Natural killer cell (primary cell): ENCODE data around the gene SH2D7. TPM values are rescaled to one million over a fixed set of nuclear protein-coding genes. Genes with fewer than 3 reads are reported as not detected.

Experiments
- ATAC-seq, 3 donors: fragments of 150-1000 bp in 2 of 3; fragments of 200-7000 bp in 1 of 3; cut with Tn5 transposase; 1 replicate in 1 of 3; 2 replicates in 2 of 3; pipeline ENCODE4 v1.10.0; 2021; ENCODE audit warnings: mild to moderate bottlenecking in 2 of 3, moderate library complexity in 2 of 3
- DNase-seq, 2 donors: peaks; one replicate each; pipeline versions ENCODE4 v3.0.0 to v3.0.0-alpha.2; 2013 to 2021; ENCODE audit warnings: mixed read lengths in 1 of 2
- H3K27ac ChIP-seq: one replicate; pipeline ENCODE4 v1.5.1; 2013; ENCODE audit warnings: mild to moderate bottlenecking, low read length
- H3K27me3 ChIP-seq: one replicate; pipeline ENCODE4 v1.6.1; 2013; ENCODE audit warnings: low read length; ENCODE audit not compliant: control insufficient read depth, insufficient read depth
- H3K36me3 ChIP-seq: one replicate; pipeline ENCODE4 v1.6.1; 2013; ENCODE audit warnings: low read length; ENCODE audit not compliant: control insufficient read depth, insufficient read depth
- H3K4me1 ChIP-seq: one replicate; pipeline ENCODE4 v1.6.1; 2013; ENCODE audit warnings: low read length; ENCODE audit not compliant: control insufficient read depth, insufficient read depth
- H3K4me3 ChIP-seq: one replicate; pipeline ENCODE4 v1.5.1; 2013; ENCODE audit warnings: low read length
- H3K9me3 ChIP-seq: one replicate; pipeline ENCODE4 v1.6.1; 2013; ENCODE audit warnings: low read length; ENCODE audit not compliant: control insufficient read depth, insufficient read depth
- H3K27ac Mint-ChIP-seq, 2 donors: one replicate each; pipeline ENCODE4 v1.8.0; 2022; ENCODE audit warnings: mild to moderate bottlenecking in 2 of 2, mixed read lengths in 2 of 2, moderate library complexity in 1 of 2
- H3K27me3 Mint-ChIP-seq, 2 donors: one replicate each; pipeline ENCODE4 v1.8.0; 2022; ENCODE audit warnings: low read depth in 2 of 2, mixed read lengths in 2 of 2
- H3K36me3 Mint-ChIP-seq: one replicate; pipeline ENCODE4 v1.8.0; 2022; ENCODE audit warnings: mixed read lengths
- H3K4me1 Mint-ChIP-seq, 2 donors: one replicate each; pipeline ENCODE4 v1.8.0; 2022; ENCODE audit warnings: mixed read lengths in 2 of 2
- H3K4me3 Mint-ChIP-seq: one replicate; pipeline ENCODE4 v1.8.0; 2022; ENCODE audit warnings: mild to moderate bottlenecking, moderate library complexity, mixed read lengths
- H3K9me3 Mint-ChIP-seq, 2 donors: one replicate each; pipeline ENCODE4 v1.8.0; 2022; ENCODE audit warnings: mixed read lengths in 2 of 2
- WGBS: methylation state at CpG from one replicate; pipeline ENCODE4 v1.1.7; 2013; ENCODE audit warnings: missing lambda C conversion rate; ENCODE audit not compliant: insufficient coverage; 5-methylcytosine and 5-hydroxymethylcytosine counted together
- intact Hi-C: fragments of 100-400 bp; cut with micrococcal nuclease; formaldehyde crosslinking; loops from one replicate; pipeline ENCODE4 v1.14.2; 2022
- total RNA-seq, 4 donors: library from RNA; stranded (reverse); fragments of 120-200 nt in 1 of 4; gene quantifications; one replicate each; pipeline versions ENCODE4 v1.2.3 to v1.2.4, GENCODE V29; 2013 to 2022
- TF ChIP-seq, protein P1 (sequence below): fragments of 200-600 bp; IDR thresholded peaks from one replicate; pipeline ENCODE4 v1.8.0; 2022; ENCODE audit warnings: antibody characterized with exemption

SH2D7 gene
- total RNA-seq, 3 donors from 2014 or later (not counting 1 experiment from before 2014, with no cell fraction given), result not detected

- peak in 1 of 2 donors; percentile 45 for DNase-seq
- H3K36me3 ChIP-seq, result no peaks in the 10 kb centered on the region
- no peak for ATAC-seq
- intact Hi-C loops, result loop anchor here (5.0 kb wide), 1 partner anchor 112 kb away; no protein-coding TSS in a partner anchor
- no peak overlapping the region for H3K27ac ChIP-seq
- H3K4me1 ChIP-seq, result peaks cover 13% of the 10 kb centered on the region
- peak overlapping the region; percentile 85 for H3K4me3 Mint-ChIP-seq
- H3K4me1 Mint-ChIP-seq, result peaks cover 5 to 24% of the 10 kb centered on the region in 2 donors
- no peak overlapping the region for H3K4me3 ChIP-seq
- TF ChIP-seq, protein P1, sequence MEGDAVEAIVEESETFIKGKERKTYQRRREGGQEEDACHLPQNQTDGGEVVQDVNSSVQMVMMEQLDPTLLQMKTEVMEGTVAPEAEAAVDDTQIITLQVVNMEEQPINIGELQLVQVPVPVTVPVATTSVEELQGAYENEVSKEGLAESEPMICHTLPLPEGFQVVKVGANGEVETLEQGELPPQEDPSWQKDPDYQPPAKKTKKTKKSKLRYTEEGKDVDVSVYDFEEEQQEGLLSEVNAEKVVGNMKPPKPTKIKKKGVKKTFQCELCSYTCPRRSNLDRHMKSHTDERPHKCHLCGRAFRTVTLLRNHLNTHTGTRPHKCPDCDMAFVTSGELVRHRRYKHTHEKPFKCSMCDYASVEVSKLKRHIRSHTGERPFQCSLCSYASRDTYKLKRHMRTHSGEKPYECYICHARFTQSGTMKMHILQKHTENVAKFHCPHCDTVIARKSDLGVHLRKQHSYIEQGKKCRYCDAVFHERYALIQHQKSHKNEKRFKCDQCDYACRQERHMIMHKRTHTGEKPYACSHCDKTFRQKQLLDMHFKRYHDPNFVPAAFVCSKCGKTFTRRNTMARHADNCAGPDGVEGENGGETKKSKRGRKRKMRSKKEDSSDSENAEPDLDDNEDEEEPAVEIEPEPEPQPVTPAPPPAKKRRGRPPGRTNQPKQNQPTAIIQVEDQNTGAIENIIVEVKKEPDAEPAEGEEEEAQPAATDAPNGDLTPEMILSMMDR, result no peak
- no peaks in the 10 kb centered on the region for H3K36me3 Mint-ChIP-seq
- H3K9me3 ChIP-seq, result no peaks in the 10 kb centered on the region
- H3K9me3 Mint-ChIP-seq, result no peaks in the 10 kb centered on the region
- H3K27ac Mint-ChIP-seq, result peak overlapping the region; percentile 32 to 92
- 88% methylated on average over 5 of the region's 5 CpGs for WGBS
- no peaks in the 10 kb centered on the region for H3K27me3 ChIP-seq
- no peaks in the 10 kb centered on the region for H3K27me3 Mint-ChIP-seq
Observed at GRCh38 chr15:78129751-78130287, 37.5 kb downstream of the SH2D7 start.

- Histone ChIP-seq H3K27me3 (no peaks in the 10 kb centered on the region), H3K27ac (no peak overlapping the region), H3K4me1 (peaks cover 13% of the 10 kb centered on the region), H3K4me3 (no peak overlapping the region), H3K9me3 (no peaks in the 10 kb centered on the region), H3K36me3 (no peaks in the 10 kb centered on the region)
- DNase-seq (no peak), ATAC-seq (peak; percentile 42 to 49 (median 42))
- TF ChIP-seq, protein P1, result no peak
- Mint-ChIP-seq H3K9me3 (no peaks in the 10 kb centered on the region), H3K27ac (peak overlapping the region; percentile 32 to 92), H3K27me3 (no peaks in the 10 kb centered on the region), H3K4me3 (peak overlapping the region; percentile 85), H3K4me1 (peaks cover 5 to 24% of the 10 kb centered on the region in 2 donors), H3K36me3 (no peaks in the 10 kb centered on the region)
- intact Hi-C loops, result no loop called here
- WGBS, result 40% methylated on average over 51 of the region's 51 CpGs
Observed at GRCh38 chr15:78130466-78131294, 38.3 kb downstream of the SH2D7 start.

GRCh38 chr15:78131295-78132061 lies 39.1 kb downstream of the SH2D7 start, which contains the start of gene CIB2:
Gene CIB2 (minus strand): TSS chr15:78131445. CDS start chr15:78131215, 230 bp downstream.
- H3K4me3 Mint-ChIP-seq, result peak within 1 kb of the TSS; percentile 87
- intact Hi-C loops, result no loop called here
- no peaks in the 10 kb centered on the region for H3K36me3 Mint-ChIP-seq
- H3K9me3 Mint-ChIP-seq, result no peaks in the 10 kb centered on the region
- TF ChIP-seq, protein P1, result peak; percentile 76
- peaks cover 5 to 24% of the 10 kb centered on the region in 2 donors for H3K4me1 Mint-ChIP-seq
- peak within 1 kb of the TSS; percentile 72 to 92 for H3K27ac Mint-ChIP-seq
- no peaks in the 10 kb centered on the region for H3K36me3 ChIP-seq
- H3K9me3 ChIP-seq, result no peaks in the 10 kb centered on the region
- H3K27ac ChIP-seq, result peak within 1 kb of the TSS; percentile 63
- H3K4me1 ChIP-seq, result peaks cover 13% of the 10 kb centered on the region
- under 1% methylated on average over 79 of the region's 79 CpGs for WGBS
- peak within 1 kb of the TSS; percentile 71 for H3K4me3 ChIP-seq
- no peaks in the 10 kb centered on the region for H3K27me3 ChIP-seq
- no peaks in the 10 kb centered on the region for H3K27me3 Mint-ChIP-seq
- DNase-seq, result peak; percentile 72 to 88
- peak; percentile 88 to 92 (median 89) for ATAC-seq
